Stimulated activated CD8-positive, alpha-beta memory T cell treated with anti-CD3 and anti-CD28 coated beads, Interleukin-4, amount 100 ng/mL, for 24 hours (primary cell): ENCODE results near the gene OTP.
"Not testable (repeated sequence)": the region's sequence is repeated elsewhere in the genome, so short reads cannot be mapped to it uniquely, and the experiment has no call there.

Experiments
- DNase-seq: peaks from one replicate; pipeline ENCODE4 v3.0.0-alpha.2; 2020; ENCODE audit warnings: low read depth

OTP gene

GRCh38 chr5:77608927-77609326 lies 29.6 kb downstream of the OTP start:
- DNase-seq = not testable (repeated sequence)

- no peak for DNase-seq
Observed at GRCh38 chr5:77607324-77607723, 31.2 kb downstream of the OTP start.

GRCh38 chr5:77606279-77606678 lies 32.2 kb downstream of the OTP start:
- DNase-seq = no peak

- no peak for DNase-seq
Observed at GRCh38 chr5:77599679-77600078, 38.8 kb downstream of the OTP start.

GRCh38 chr5:77590347-77590746 lies 48.2 kb downstream of the OTP start:
- DNase-seq = no peak

- DNase-seq = no peak
Observed at GRCh38 chr5:77588175-77588574, 50.3 kb downstream of the OTP start.

GRCh38 chr5:77586101-77586500 lies 52.4 kb downstream of the OTP start:
- no peak for DNase-seq

GRCh38 chr5:77582143-77582542 lies 56.4 kb downstream of the OTP start:
- DNase-seq = not testable (repeated sequence)
